SU-DHL-6 (cell line): ENCODE data around the gene FMNL1.

Experiments
- H2AFZ ChIP-seq: fragments of 200-600 bp; sonication (generic); 2 replicates; pipeline ENCODE4 v1.6.1; 2014; ENCODE audit warnings: low read depth, mild to moderate bottlenecking, moderate library complexity, mixed read lengths, antibody characterized with exemption, low read length; ENCODE audit not compliant: severe bottlenecking
- H3F3A ChIP-seq: fragments of 200-600 bp; shearing (Covaris generic); 2 replicates; pipeline ENCODE4 v1.6.0; 2016; ENCODE audit warnings: antibody characterized with exemption, mild to moderate bottlenecking; ENCODE audit not compliant: insufficient read depth
- H3K27ac ChIP-seq: fragments of 200-600 bp; sonication (generic); 2 replicates; pipeline ENCODE4 v1.5.1; 2016; ENCODE audit warnings: low read depth, mild to moderate bottlenecking, low read length, moderate library complexity, mixed read lengths
- H3K27me3 ChIP-seq: fragments of 200-600 bp; sonication (generic), shearing (Covaris generic); 2 replicates; pipeline ENCODE4 v1.6.0; 2014; ENCODE audit warnings: mild to moderate bottlenecking, low read length
- H3K36me3 ChIP-seq: fragments of 200-600 bp; sonication (generic); 2 replicates; pipeline ENCODE4 v1.6.1; 2014; ENCODE audit warnings: mild to moderate bottlenecking, low read length, mixed read lengths
- H3K4me2 ChIP-seq: fragments of 300-600, 200-600 bp; shearing (Covaris generic), sonication (generic); 2 replicates; pipeline ENCODE4 v1.6.0; 2014; ENCODE audit warnings: low read length, low read depth, mild to moderate bottlenecking; ENCODE audit not compliant: poor library complexity, severe bottlenecking
- H3K4me3 ChIP-seq: fragments of 200-600 bp; sonication (generic); 2 replicates; pipeline ENCODE4 v1.5.1; 2014; ENCODE audit warnings: antibody characterized with exemption, low read length, mild to moderate bottlenecking, mixed read lengths; ENCODE audit not compliant: insufficient read depth, poor library complexity, severe bottlenecking
- H3K79me2 ChIP-seq: fragments of 200-600 bp; sonication (generic); 2 replicates; pipeline ENCODE4 v1.6.1; 2014; ENCODE audit warnings: mild to moderate bottlenecking, low read length, moderate library complexity; ENCODE audit not compliant: insufficient read depth
- H3K9ac ChIP-seq: fragments of 200-600 bp; sonication (generic); 2 replicates; pipeline ENCODE4 v1.7.0; 2014; ENCODE audit warnings: mild to moderate bottlenecking, low read length
- H3K9me2 ChIP-seq: fragments of 200-600 bp; sonication (generic); replicated peaks from 2 replicates; pipeline ENCODE4 v1.6.1; 2014; ENCODE audit warnings: low read length; ENCODE audit not compliant: insufficient read depth
- H3K9me3 ChIP-seq: fragments of 200-600 bp; sonication (generic); 2 replicates; pipeline ENCODE4 v1.6.1; 2014; ENCODE audit warnings: low read length, mixed read lengths; ENCODE audit not compliant: insufficient read depth
- H4K20me1 ChIP-seq: fragments of 200-600 bp; sonication (generic); 2 replicates; pipeline ENCODE4 v1.6.1; 2014; ENCODE audit warnings: low read depth, mild to moderate bottlenecking, antibody characterized with exemption, low read length, moderate library complexity, mixed read lengths
- CTCF ChIP-seq: fragments of 200-600 bp; sonication (generic); IDR thresholded peaks from one replicate; pipeline ENCODE4 v1.5.1; 2017; ENCODE audit warnings: antibody characterized with exemption, mild to moderate bottlenecking, low read length, moderate library complexity; ENCODE audit not compliant: insufficient read depth, poor library complexity, severe bottlenecking
- EZH2phosphoT487 ChIP-seq: fragments of 200-600 bp; sonication (generic), shearing (Covaris generic); conservative IDR thresholded peaks from 2 replicates; pipeline ENCODE4 v1.6.1; 2018; ENCODE audit warnings: mild to moderate bottlenecking, antibody characterized with exemption, low read length, moderate library complexity, mixed read lengths

FMNL1 gene

DNA sequence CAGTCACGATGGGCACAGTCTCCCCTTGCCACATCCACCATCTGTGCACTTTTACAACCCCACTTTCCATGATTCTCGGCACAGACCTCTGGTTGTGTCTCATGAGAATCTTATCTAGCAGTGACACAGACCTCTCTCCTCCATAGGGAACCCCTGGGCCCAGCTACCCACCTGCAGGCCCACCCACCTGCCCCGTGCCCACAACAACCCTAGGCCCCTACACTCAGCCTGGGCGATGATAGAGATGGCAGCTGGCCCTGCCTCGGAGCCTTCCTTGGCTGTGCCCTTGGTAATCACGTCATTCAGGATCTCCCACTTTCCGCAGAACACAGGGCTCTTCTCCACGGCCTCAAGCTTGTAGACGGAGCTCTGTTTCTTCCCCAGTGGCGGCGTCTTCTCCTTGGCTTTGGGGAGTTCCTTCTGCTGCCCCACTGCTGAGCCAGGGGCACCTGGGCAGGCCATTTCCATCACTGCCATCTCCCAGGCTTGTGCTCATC lies 68.6 kb downstream of the FMNL1 start:
- Histone ChIP-seq H3K9me3 (no peaks in the 10 kb centered on the region), H4K20me1 (no peaks in the 10 kb centered on the region; the same call in 1 of the 2 replicates), H3K36me3 (no peaks in the 10 kb centered on the region), H3K27ac (no peak overlapping the region), H3K79me2 (peaks cover 4% of the 10 kb centered on the region; the same call in 1 of the 2 replicates), H3F3A (no peaks in the 10 kb centered on the region), H3K9ac (no peak overlapping the region), H3K27me3 (no peaks in the 10 kb centered on the region), H3K9me2 (no peaks in the 10 kb centered on the region), H3K4me3 (no peak overlapping the region), H3K4me2 (no peak overlapping the region), H2AFZ (no peak overlapping the region)
- no peak for TF ChIP-seq EZH2phosphoT487
- no peak for TF ChIP-seq CTCF

- Histone ChIP-seq H3K4me2 (no peak overlapping the region), H3K9me3 (no peaks in the 10 kb centered on the region), H3K27me3 (no peaks in the 10 kb centered on the region), H3K79me2 (peaks cover 4% of the 10 kb centered on the region; the same call in 1 of the 2 replicates), H3K9ac (no peak overlapping the region), H3K36me3 (no peaks in the 10 kb centered on the region), H3K4me3 (no peak overlapping the region), H3K27ac (no peak overlapping the region), H4K20me1 (no peaks in the 10 kb centered on the region; the same call in 1 of the 2 replicates), H2AFZ (no peak overlapping the region), H3F3A (no peaks in the 10 kb centered on the region), H3K9me2 (no peaks in the 10 kb centered on the region)
- TF ChIP-seq CTCF (no peak), EZH2phosphoT487 (no peak)
Measured at GRCh38 chr17:45291171-45291805, 69.6 kb downstream of the FMNL1 start.

- no peaks in the 10 kb centered on the region; the same call in 1 of the 2 replicates for H4K20me1 ChIP-seq
- H3K79me2 ChIP-seq = peaks cover 11% of the 10 kb centered on the region; the same call in 1 of the 2 replicates
- no peak overlapping the region for H3K9ac ChIP-seq
- no peaks in the 10 kb centered on the region for H3F3A ChIP-seq
- no peaks in the 10 kb centered on the region for H3K36me3 ChIP-seq
- H2AFZ ChIP-seq = no peak overlapping the region
- H3K9me3 ChIP-seq = no peaks in the 10 kb centered on the region
- no peaks in the 10 kb centered on the region for H3K9me2 ChIP-seq
- no peak overlapping the region for H3K27ac ChIP-seq
- TF ChIP-seq EZH2phosphoT487 (no peak), CTCF (no peak)
- H3K27me3 ChIP-seq = no peaks in the 10 kb centered on the region
- no peak overlapping the region for H3K4me2 ChIP-seq
- no peak overlapping the region for H3K4me3 ChIP-seq
Measured at GRCh38 chr17:45292696-45293412, 71.2 kb downstream of the FMNL1 start.
